SIG-M5 treated with dmso at 0.1 percent for 504 hours (cell line): ENCODE data around the gene LSAMP.

Source experiments
- DNase-seq: peaks from one replicate; lab custom pipeline; 2025; ENCODE audit not compliant: unreplicated experiment; lab: John Stamatoyannopoulos, UW

Gene LSAMP

GRCh38 chr3:116433552-116433951 lies 11.7 kb downstream of the LSAMP start:
- DNase-seq = no peak

GRCh38 chr3:116432795-116433194 lies 12.5 kb downstream of the LSAMP start:
- no peak for DNase-seq

GRCh38 chr3:116429479-116430269 lies 15.6 kb downstream of the LSAMP start:
- DNase-seq = no peak

GRCh38 chr3:116426036-116426435 lies 19.3 kb downstream of the LSAMP start:
- DNase-seq = no peak

- DNase-seq = no peak
Observed at GRCh38 chr3:116425126-116425525, 20.2 kb downstream of the LSAMP start.

- DNase-seq = no peak
Observed at GRCh38 chr3:116423945-116424344, 21.3 kb downstream of the LSAMP start.

- no peak for DNase-seq
Observed at GRCh38 chr3:116423374-116423773, 21.9 kb downstream of the LSAMP start.

GRCh38 chr3:116417151-116417550 lies 28.1 kb downstream of the LSAMP start:
- no peak for DNase-seq

- no peak for DNase-seq
Observed at GRCh38 chr3:116413319-116413718, 32.0 kb downstream of the LSAMP start.

- DNase-seq = no peak
Observed at GRCh38 chr3:116408473-116408872, 36.8 kb downstream of the LSAMP start.

- DNase-seq = no peak
Observed at GRCh38 chr3:116405231-116405630, 40.1 kb downstream of the LSAMP start.

GRCh38 chr3:116399701-116400226 lies 45.5 kb downstream of the LSAMP start:
- DNase-seq = no peak

GRCh38 chr3:116394365-116394764 lies 50.9 kb downstream of the LSAMP start:
- DNase-seq = no peak

GRCh38 chr3:116393199-116393598 lies 52.1 kb downstream of the LSAMP start:
- no peak for DNase-seq

- no peak for DNase-seq
Observed at GRCh38 chr3:116392291-116392690, 53.0 kb downstream of the LSAMP start.

GRCh38 chr3:116391296-116392201 lies 53.7 kb downstream of the LSAMP start:
- no peak for DNase-seq

GRCh38 chr3:116390318-116390717 lies 55.0 kb downstream of the LSAMP start:
- no peak for DNase-seq

- no peak for DNase-seq
Observed at GRCh38 chr3:116388867-116389385, 56.4 kb downstream of the LSAMP start.

- no peak for DNase-seq
Observed at GRCh38 chr3:116386168-116386567, 59.1 kb downstream of the LSAMP start.

- no peak for DNase-seq
Observed at GRCh38 chr3:116384717-116385116, 60.6 kb downstream of the LSAMP start.

GRCh38 chr3:116378077-116378476 lies 67.2 kb downstream of the LSAMP start:
- no peak for DNase-seq

GRCh38 chr3:116374901-116375300 lies 70.4 kb downstream of the LSAMP start:
- no peak for DNase-seq
